HG02798 (cell line): ENCODE data around the gene FNDC3B.

Source experiments
- ATAC-seq: cut with Tn5 transposase; IDR thresholded peaks from one replicate; pipeline ENCODE4 v1.9.1; 2021; ENCODE audit warnings: mild to moderate bottlenecking; ENCODE audit not compliant: unreplicated experiment, poor library complexity

Gene FNDC3B

GRCh38 chr3:172397716-172398405 is 358.5 kb downstream of the FNDC3B start:
- ATAC-seq, result no peak

- no peak for ATAC-seq
Observed at GRCh38 chr3:172398484-172398883, 359.1 kb downstream of the FNDC3B start.

GRCh38 chr3:172402090-172402489 is 362.7 kb downstream of the FNDC3B start:
- ATAC-seq, result no peak

- no peak for ATAC-seq
Observed at GRCh38 chr3:172402892-172403643, 363.7 kb downstream of the FNDC3B start.

- ATAC-seq, result no peak
Observed at GRCh38 chr3:172404237-172404962, 365.0 kb downstream of the FNDC3B start.

GRCh38 chr3:172405914-172406313 is 366.5 kb downstream of the FNDC3B start:
- no peak for ATAC-seq

- no peak for ATAC-seq
Observed at GRCh38 chr3:172407872-172408271, 368.5 kb downstream of the FNDC3B start.

- no peak for ATAC-seq
Observed at GRCh38 chr3:172410702-172411477, 371.5 kb downstream of the FNDC3B start.

GRCh38 chr3:172411478-172411947 is 372.1 kb downstream of the FNDC3B start:
- no peak for ATAC-seq

- no peak for ATAC-seq
Observed at GRCh38 chr3:172415323-172415722, 375.9 kb downstream of the FNDC3B start.

- no peak for ATAC-seq
Observed at GRCh38 chr3:172437713-172438112, 398.3 kb downstream of the FNDC3B start.

GRCh38 chr3:172438186-172438585 is 398.8 kb downstream of the FNDC3B start:
- ATAC-seq, result no peak

GRCh38 chr3:172441581-172441980 is 402.2 kb downstream of the FNDC3B start:
- ATAC-seq, result no peak

- ATAC-seq, result no peak
Observed at GRCh38 chr3:172442606-172443005, 403.2 kb downstream of the FNDC3B start.

- ATAC-seq, result no peak
Observed at GRCh38 chr3:172444821-172445220, 405.4 kb downstream of the FNDC3B start.

- ATAC-seq, result no peak
Observed at GRCh38 chr3:172446198-172446597, 406.8 kb downstream of the FNDC3B start.

GRCh38 chr3:172447611-172448579 is 408.5 kb downstream of the FNDC3B start, which contains the start of gene GHSR:
Gene GHSR, minus strand, starts transcription at chr3:172448456. Its CDS starts 43 bp downstream, at chr3:172448413.
- no peak for ATAC-seq

GRCh38 chr3:172448661-172449465 is 409.5 kb downstream of the FNDC3B start:
- no peak for ATAC-seq
